ENCODE measurements around the gene MUC2. TPM values are rescaled to one million over a fixed set of nuclear protein-coding genes. Genes with fewer than 3 reads are reported as not detected.

Gene MUC2
- total RNA-seq, 2 experiments from 2014 or later = not detected

- POLR2A ChIA-PET = no interaction called here
- Mint-ChIP-seq H3K27me3 (no peaks in the 10 kb centered on the region), H3K36me3 (ENCODE audit: low read depth) (no peaks in the 10 kb centered on the region), H3K4me3 (no peak overlapping the region), H3K27ac (no peak overlapping the region), H3K9me3 (peaks cover 7% of the 10 kb centered on the region), H3K4me1 (no peaks in the 10 kb centered on the region)
- CTCF ChIA-PET = no interaction called here
- no peak for DNase-seq
These were observed 26.8 kb downstream of the MUC2 start for GRCh38 chr11:1101318-1102089.

GRCh38 chr11:1102221-1102971 is 27.7 kb downstream of the MUC2 start:
- Mint-ChIP-seq H3K36me3 (ENCODE audit: low read depth) (no peaks in the 10 kb centered on the region), H3K9me3 (peaks cover 7% of the 10 kb centered on the region), H3K4me1 (no peaks in the 10 kb centered on the region), H3K27ac (no peak overlapping the region), H3K4me3 (no peak overlapping the region), H3K27me3 (no peaks in the 10 kb centered on the region)
- CTCF ChIA-PET = no interaction called here
- no peak for DNase-seq
- POLR2A ChIA-PET = no interaction called here

DNA sequence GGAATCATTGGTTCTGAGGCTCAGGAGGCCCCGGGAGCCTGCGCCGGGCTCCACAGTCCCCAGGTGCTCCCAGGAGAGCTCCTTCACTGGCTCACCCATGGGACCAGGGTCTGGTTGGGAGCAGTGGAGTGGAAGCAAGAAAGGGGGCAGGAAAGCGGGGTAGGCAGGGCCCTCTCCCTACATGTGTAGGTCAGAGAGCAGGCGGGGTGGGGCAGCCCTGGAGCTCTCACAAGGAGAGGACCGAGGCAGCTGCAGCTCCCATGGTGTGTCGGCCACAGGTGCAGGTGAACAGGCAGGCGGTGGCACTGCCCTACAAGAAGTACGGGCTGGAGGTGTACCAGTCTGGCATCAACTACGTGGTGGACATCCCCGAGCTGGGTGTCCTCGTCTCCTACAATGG is 28.3 kb downstream of the MUC2 start:
- H3K36me3 Mint-ChIP-seq (ENCODE audit: low read depth) = no peaks in the 10 kb centered on the region
- H3K4me3 Mint-ChIP-seq = no peak overlapping the region
- no peaks in the 10 kb centered on the region for H3K27me3 Mint-ChIP-seq
- peaks cover 7% of the 10 kb centered on the region for H3K9me3 Mint-ChIP-seq
- H3K27ac Mint-ChIP-seq = no peak overlapping the region
- ChIA-PET POLR2A (no interaction called here), CTCF (no interaction called here)
- no peak for DNase-seq
- no peaks in the 10 kb centered on the region for H3K4me1 Mint-ChIP-seq

- no peak overlapping the region for H3K27ac Mint-ChIP-seq
- H3K4me3 Mint-ChIP-seq = no peak overlapping the region
- no peak for DNase-seq
- peaks cover 7% of the 10 kb centered on the region for H3K9me3 Mint-ChIP-seq
- no peaks in the 10 kb centered on the region for H3K36me3 Mint-ChIP-seq (ENCODE audit: low read depth)
- H3K27me3 Mint-ChIP-seq = no peaks in the 10 kb centered on the region
- ChIA-PET CTCF (no interaction called here), POLR2A (no interaction called here)
- H3K4me1 Mint-ChIP-seq = no peaks in the 10 kb centered on the region
These were observed 29.0 kb downstream of the MUC2 start for GRCh38 chr11:1103401-1104360.

GRCh38 chr11:1104411-1105182 is 29.9 kb downstream of the MUC2 start:
- Mint-ChIP-seq H3K9me3 (peaks cover 4% of the 10 kb centered on the region), H3K36me3 (ENCODE audit: low read depth) (no peaks in the 10 kb centered on the region), H3K4me1 (no peaks in the 10 kb centered on the region), H3K4me3 (no peak overlapping the region), H3K27ac (no peak overlapping the region), H3K27me3 (no peaks in the 10 kb centered on the region)
- ChIA-PET POLR2A (no interaction called here), CTCF (no interaction called here)
- DNase-seq = no peak

DNA sequence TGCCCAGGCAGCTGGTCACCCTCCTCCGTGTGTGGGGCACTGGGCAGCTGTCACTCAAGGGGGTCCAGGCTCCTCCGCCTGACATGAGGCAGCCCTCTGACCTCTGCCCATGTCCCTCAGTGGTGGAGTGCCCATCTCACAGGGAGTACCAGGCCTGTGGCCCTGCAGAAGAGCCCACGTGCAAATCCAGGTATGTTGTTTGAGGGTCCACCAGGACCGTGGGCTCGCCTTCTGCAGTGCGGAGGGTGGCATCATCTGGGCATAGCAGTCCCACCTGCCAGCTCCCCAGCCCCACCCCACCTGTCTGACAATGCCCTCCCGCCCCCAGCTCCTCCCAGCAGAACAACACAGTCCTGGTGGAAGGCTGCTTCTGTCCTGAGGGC is 30.5 kb downstream of the MUC2 start:
- Mint-ChIP-seq H3K36me3 (ENCODE audit: low read depth) (no peaks in the 10 kb centered on the region), H3K27ac (no peak overlapping the region), H3K27me3 (no peaks in the 10 kb centered on the region), H3K4me3 (no peak overlapping the region), H3K4me1 (no peaks in the 10 kb centered on the region), H3K9me3 (no peaks in the 10 kb centered on the region)
- ChIA-PET CTCF (no interaction called here), POLR2A (no interaction called here)
- DNase-seq = no peak

DNA sequence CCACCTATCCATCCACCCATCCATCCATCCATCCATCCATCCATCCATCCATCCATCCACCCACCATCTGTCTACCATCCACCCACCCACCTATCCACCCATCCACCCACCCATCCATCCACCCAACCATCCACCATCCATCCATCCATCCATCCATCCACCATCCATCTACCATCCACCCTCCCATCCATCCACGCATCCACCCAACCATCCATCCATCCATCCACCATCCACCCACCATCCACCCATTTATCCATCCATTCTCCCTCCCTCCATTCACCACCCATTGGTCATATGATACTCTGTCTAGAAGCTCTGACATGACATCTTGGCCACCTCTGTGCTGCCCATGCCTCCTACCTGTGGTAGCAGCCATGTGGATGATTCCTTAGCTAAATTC is 31.7 kb downstream of the MUC2 start:
- H3K9me3 Mint-ChIP-seq = no peaks in the 10 kb centered on the region
- ChIA-PET CTCF (no interaction called here), POLR2A (no interaction called here)
- H3K4me1 Mint-ChIP-seq = no peaks in the 10 kb centered on the region
- no peak for DNase-seq
- H3K36me3 Mint-ChIP-seq (ENCODE audit: low read depth) = no peaks in the 10 kb centered on the region
- no peak overlapping the region for H3K4me3 Mint-ChIP-seq
- no peak overlapping the region for H3K27ac Mint-ChIP-seq
- no peaks in the 10 kb centered on the region for H3K27me3 Mint-ChIP-seq

GRCh38 chr11:1107316-1108245 is 32.9 kb downstream of the MUC2 start:
- Mint-ChIP-seq H3K27me3 (no peaks in the 10 kb centered on the region), H3K4me3 (no peak overlapping the region), H3K4me1 (no peaks in the 10 kb centered on the region), H3K9me3 (no peaks in the 10 kb centered on the region), H3K27ac (no peak overlapping the region), H3K36me3 (ENCODE audit: low read depth) (no peaks in the 10 kb centered on the region)
- DNase-seq = no peak
- POLR2A ChIA-PET = no interaction called here
- CTCF ChIA-PET = no interaction called here

DNA sequence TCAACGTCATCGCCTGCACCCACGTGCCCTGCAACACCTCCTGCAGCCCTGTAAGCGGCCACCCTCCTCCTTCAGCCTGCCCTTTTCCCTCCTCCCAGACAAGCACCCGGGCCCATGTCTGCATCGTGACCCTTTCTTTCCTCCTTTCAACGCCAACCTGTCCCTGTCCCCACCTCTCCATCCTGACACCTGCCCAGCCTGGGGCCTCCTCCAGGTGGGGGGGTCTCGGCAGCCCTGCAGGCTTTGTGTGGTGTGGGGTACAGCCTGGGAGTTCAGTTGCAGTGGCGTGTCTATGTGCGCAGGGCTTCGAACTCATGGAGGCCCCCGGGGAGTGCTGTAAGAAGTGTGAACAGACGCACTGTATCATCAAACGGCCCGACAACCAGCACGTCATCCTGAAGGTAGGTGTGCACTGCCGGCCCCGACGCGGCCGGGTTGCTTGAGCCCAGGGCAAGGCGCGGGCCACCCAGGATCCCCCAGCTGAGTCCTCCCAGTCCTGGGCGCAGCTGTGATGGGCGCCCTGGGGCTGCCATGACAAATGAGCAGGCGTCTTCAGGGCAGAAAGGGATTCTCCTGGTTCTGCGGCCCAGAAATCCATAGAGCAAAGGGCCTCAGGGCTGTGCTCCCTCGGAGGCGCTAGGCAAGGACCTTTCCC is 33.7 kb downstream of the MUC2 start:
- CTCF ChIA-PET = no interaction called here
- Mint-ChIP-seq H3K27ac (no peak overlapping the region), H3K27me3 (no peaks in the 10 kb centered on the region), H3K4me1 (no peaks in the 10 kb centered on the region), H3K36me3 (ENCODE audit: low read depth) (no peaks in the 10 kb centered on the region), H3K4me3 (no peak overlapping the region), H3K9me3 (no peaks in the 10 kb centered on the region)
- POLR2A ChIA-PET = no interaction called here
- DNase-seq = no peak

- no peaks in the 10 kb centered on the region for H3K4me1 Mint-ChIP-seq
- no peak overlapping the region for H3K4me3 Mint-ChIP-seq
- CTCF ChIA-PET = no interaction called here
- no peaks in the 10 kb centered on the region for H3K9me3 Mint-ChIP-seq
- DNase-seq = no peak
- no peak overlapping the region for H3K27ac Mint-ChIP-seq
- H3K36me3 Mint-ChIP-seq (ENCODE audit: low read depth) = no peaks in the 10 kb centered on the region
- POLR2A ChIA-PET = no interaction called here
- H3K27me3 Mint-ChIP-seq = no peaks in the 10 kb centered on the region
These were observed 34.6 kb downstream of the MUC2 start for GRCh38 chr11:1109101-1109917.

GRCh38 chr11:1109918-1110705 is 35.4 kb downstream of the MUC2 start:
- no peak for DNase-seq
- no peaks in the 10 kb centered on the region for H3K36me3 Mint-ChIP-seq (ENCODE audit: low read depth)
- CTCF ChIA-PET = no interaction called here
- H3K9me3 Mint-ChIP-seq = no peaks in the 10 kb centered on the region
- H3K27me3 Mint-ChIP-seq = no peaks in the 10 kb centered on the region
- no peaks in the 10 kb centered on the region for H3K4me1 Mint-ChIP-seq
- no peak overlapping the region for H3K27ac Mint-ChIP-seq
- POLR2A ChIA-PET = no interaction called here
- no peak overlapping the region for H3K4me3 Mint-ChIP-seq
